Subcutaneous adipose tissue (tissue), 4 donors: Measurements from ENCODE around the gene TSPAN16. TPM values are rescaled to one million over a fixed set of nuclear protein-coding genes. Genes with fewer than 3 reads are reported as not detected.

Source experiments
- total RNA-seq, 4 donors: library from RNA; depleted of rRNA; stranded (reverse); fragments of >200 nt; gene quantifications; one replicate each; pipeline ENCODE4 v1.1.0, GENCODE V29; 2016
- TF ChIP-seq, protein P1 (sequence below): fragments of 450-650 bp; IDR thresholded peaks from one replicate; pipeline ENCODE4 v1.5.1; 2016; ENCODE audit warnings: low read depth, mild to moderate bottlenecking, control low read depth, antibody characterized with exemption, moderate library complexity

The TSPAN16 gene
- total RNA-seq, 4 donors from 2014 or later: not detected

DNA sequence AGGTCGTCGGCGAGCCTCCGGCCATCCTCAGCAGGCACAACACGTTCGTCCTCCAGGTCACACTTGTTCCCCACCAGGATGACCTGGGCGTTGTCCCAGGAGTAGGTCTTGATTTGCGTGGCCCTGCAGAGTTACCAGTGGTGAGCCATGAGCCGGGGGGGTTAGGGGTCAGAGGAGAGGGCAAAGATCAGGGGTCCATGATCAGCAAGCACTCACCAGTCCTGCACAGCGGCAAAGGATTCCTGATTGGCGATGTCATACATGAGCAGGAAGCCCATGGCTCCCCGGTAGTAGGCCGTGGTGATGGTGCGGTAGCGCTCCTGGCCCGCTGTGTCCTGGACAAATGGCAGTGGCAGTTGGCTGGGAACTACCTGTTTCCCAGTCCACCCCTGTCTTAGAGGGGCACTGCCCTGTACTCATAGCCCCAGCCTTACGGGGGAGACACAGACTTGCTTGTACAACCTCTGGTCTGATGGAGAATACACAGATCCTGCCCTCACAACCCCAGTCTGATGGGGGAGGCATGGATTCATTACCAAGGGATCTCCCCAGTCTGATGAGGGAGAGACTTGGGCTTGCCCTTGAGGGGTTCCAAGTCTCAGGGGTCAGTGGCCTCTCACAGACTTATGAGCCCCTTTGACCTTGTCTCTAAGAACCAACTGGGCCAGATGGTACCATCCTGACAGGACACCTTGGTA, 39.6 kb downstream of the TSPAN16 start:
- TF ChIP-seq, protein P1, sequence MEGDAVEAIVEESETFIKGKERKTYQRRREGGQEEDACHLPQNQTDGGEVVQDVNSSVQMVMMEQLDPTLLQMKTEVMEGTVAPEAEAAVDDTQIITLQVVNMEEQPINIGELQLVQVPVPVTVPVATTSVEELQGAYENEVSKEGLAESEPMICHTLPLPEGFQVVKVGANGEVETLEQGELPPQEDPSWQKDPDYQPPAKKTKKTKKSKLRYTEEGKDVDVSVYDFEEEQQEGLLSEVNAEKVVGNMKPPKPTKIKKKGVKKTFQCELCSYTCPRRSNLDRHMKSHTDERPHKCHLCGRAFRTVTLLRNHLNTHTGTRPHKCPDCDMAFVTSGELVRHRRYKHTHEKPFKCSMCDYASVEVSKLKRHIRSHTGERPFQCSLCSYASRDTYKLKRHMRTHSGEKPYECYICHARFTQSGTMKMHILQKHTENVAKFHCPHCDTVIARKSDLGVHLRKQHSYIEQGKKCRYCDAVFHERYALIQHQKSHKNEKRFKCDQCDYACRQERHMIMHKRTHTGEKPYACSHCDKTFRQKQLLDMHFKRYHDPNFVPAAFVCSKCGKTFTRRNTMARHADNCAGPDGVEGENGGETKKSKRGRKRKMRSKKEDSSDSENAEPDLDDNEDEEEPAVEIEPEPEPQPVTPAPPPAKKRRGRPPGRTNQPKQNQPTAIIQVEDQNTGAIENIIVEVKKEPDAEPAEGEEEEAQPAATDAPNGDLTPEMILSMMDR: no peak

GRCh38 chr19:11337080-11337479, 41.1 kb downstream of the TSPAN16 start:
- TF ChIP-seq, protein P1: no peak

DNA sequence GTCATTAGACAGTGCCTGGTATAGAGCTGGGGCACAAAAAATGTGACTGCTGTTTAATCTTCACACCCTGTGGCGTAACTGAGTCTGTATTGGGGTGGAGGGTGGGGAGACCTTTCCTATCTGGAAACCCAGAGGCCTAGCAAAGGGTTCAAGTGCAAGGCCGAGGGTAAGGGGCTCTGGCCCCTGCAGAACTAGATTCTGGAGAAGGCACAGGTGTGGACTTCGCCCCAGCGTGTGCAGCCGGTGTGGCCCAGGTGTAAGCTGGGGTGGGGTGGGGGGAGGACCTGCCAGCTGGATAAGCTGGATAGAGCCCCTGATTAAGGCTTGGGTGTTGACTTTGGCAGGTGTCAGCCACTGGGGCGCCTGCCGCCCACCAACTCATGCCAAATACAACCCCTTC, 42.2 kb downstream of the TSPAN16 start:
- TF ChIP-seq, protein P1: no peak

GRCh38 chr19:11338569-11339253, 42.8 kb downstream of the TSPAN16 start:
- TF ChIP-seq, protein P1: no peak

- TF ChIP-seq, protein P1: no peak
Observed at GRCh38 chr19:11339254-11340098, 43.5 kb downstream of the TSPAN16 start, which contains the start of gene RAB3D. TSS of gene RAB3D (minus strand) at chr19:11339657. CDS start at chr19:11337399, 2,258 bp downstream.

GRCh38 chr19:11342429-11342828, 46.5 kb downstream of the TSPAN16 start:
- TF ChIP-seq, protein P1: no peak
